HCT116 (cell line): ENCODE measurements around the gene ARID3A. TPM values are rescaled to one million over a fixed set of nuclear protein-coding genes. Genes with fewer than 3 reads are reported as not detected.
"Not testable (repeated sequence)": the region's sequence is repeated elsewhere in the genome, so short reads cannot be mapped to it uniquely, and the experiment has no call there.

Experiments
- ATAC-seq: fragments of 200-7000 bp; cut with Tn5 transposase; 2 replicates; pipeline ENCODE4 v1.9.1; 2020; ENCODE audit warnings: mild to moderate bottlenecking, moderate library complexity
- BruUV-seq: library from RNA; stranded (reverse); fragments of 400-500 nt; replicated peaks from 2 replicates; lab custom pipeline; 2021; lab: Mats Ljungman, UMichigan
- CTCF ChIA-PET: fragments of 300-600 bp; sonication (Branson Sonifier 250); formaldehyde crosslinking; loops from one replicate; lab custom pipeline; 2021; ENCODE audit warnings: antibody characterized with exemption; lab: Charles Lee
- POLR2A ChIA-PET: fragments of 300-600, 350-600 bp; sonication (Branson Sonifier 250); formaldehyde crosslinking; loops from one replicate; lab custom pipeline; 2021; ENCODE audit warnings: antibody characterized with exemption; lab: Charles Lee
- RAD21 ChIA-PET, 2 experiments: fragments of 300-600 bp; sonication (Branson Sonifier 250); formaldehyde crosslinking; loops; one replicate each; lab custom pipeline; 2023; ENCODE audit warnings: low total read pairs in 2 of 2; ENCODE audit not compliant: uncharacterized antibody in 2 of 2, unreplicated experiment in 2 of 2, low non-redundant PET in 1 of 2; lab: Charles Lee
- DNase-seq: peaks from one replicate; pipeline ENCODE4 v3.0.0-alpha.2; 2010; ENCODE audit warnings: low read depth, low spot score
- H2AFZ ChIP-seq: fragments of 200-600 bp; shearing (Covaris generic), sonication (generic); 2 replicates; pipeline ENCODE4 v1.6.1; 2017; ENCODE audit warnings: low read depth, mixed run types, mixed read lengths, antibody characterized with exemption, low read length; ENCODE audit not compliant: poor library complexity, severe bottlenecking
- H3K27ac ChIP-seq: 2 replicates; pipeline ENCODE4 v1.5.1; 2012; ENCODE audit warnings: low read depth, low read length
- H3K27me3 ChIP-seq: fragments of 200-600 bp; sonication (generic); 2 replicates; pipeline ENCODE4 v1.6.1; 2016; ENCODE audit warnings: mixed run types, low read length, mixed read lengths; ENCODE audit not compliant: insufficient read depth
- H3K36me3 ChIP-seq, 2 experiments: fragments of 200-500 bp in 1 of 2; fragments of 200-600 bp in 1 of 2; sonication (Bioruptor generic) in 1 of 2; sonication (generic) in 1 of 2; 2 replicates each; pipeline versions ENCODE4 v1.5.1 to v1.6.1; 2014 to 2016; ENCODE audit warnings: low read length in 2 of 2, inconsistent platforms in 1 of 2, mixed read lengths in 1 of 2, mixed run types in 1 of 2; ENCODE audit not compliant: insufficient read depth in 2 of 2, control insufficient read depth in 1 of 2
- H3K4me1 ChIP-seq, 2 experiments: fragments of 200-600 bp in 1 of 2; sonication (generic) in 1 of 2; 2 replicates each; pipeline versions ENCODE4 v1.5.1 to v1.6.1; 2012 to 2017; ENCODE audit warnings: low read length in 2 of 2, inconsistent platforms in 1 of 2, mild to moderate bottlenecking in 1 of 2, mixed read lengths in 1 of 2, mixed run types in 1 of 2, moderate library complexity in 1 of 2; ENCODE audit not compliant: insufficient read depth in 2 of 2, control insufficient read depth in 1 of 2
- H3K4me2 ChIP-seq: fragments of 200-600 bp; sonication (generic); 2 replicates; pipeline ENCODE4 v1.6.1; 2017; ENCODE audit warnings: mixed run types, low read length, mixed read lengths
- H3K4me3 ChIP-seq, 2 experiments: fragments of 200-600 bp in 1 of 2; sonication (generic) in 1 of 2; replicated peaks in 1 of 2; 2 replicates each; pipeline ENCODE4 v1.5.1; 2011 to 2016; ENCODE audit warnings: low read length in 2 of 2, control low read depth in 1 of 2, low read depth in 1 of 2, mild to moderate bottlenecking in 1 of 2, mixed read lengths in 1 of 2, mixed run types in 1 of 2
- H3K79me2 ChIP-seq: fragments of 200-600 bp; sonication (generic); 2 replicates; pipeline ENCODE4 v1.6.1; 2017; ENCODE audit warnings: mild to moderate bottlenecking, mixed run types, low read length, moderate library complexity, mixed read lengths; ENCODE audit not compliant: insufficient read depth
- H3K9ac ChIP-seq: fragments of 200-600 bp; sonication (generic); 2 replicates; pipeline ENCODE4 v1.6.1; 2016; ENCODE audit warnings: low read length, mixed read lengths
- H3K9me2 ChIP-seq: fragments of 200-600 bp; sonication (generic), shearing (Covaris generic); 2 replicates; pipeline ENCODE4 v1.6.1; 2017; ENCODE audit warnings: mixed run types, mild to moderate bottlenecking, moderate library complexity; ENCODE audit not compliant: insufficient read depth
- H3K9me3 ChIP-seq, 2 experiments: fragments of 200-500 bp in 1 of 2; fragments of 200-600 bp in 1 of 2; sonication (Bioruptor generic) in 1 of 2; sonication (generic) in 1 of 2; 2 replicates each; pipeline ENCODE4 v1.6.1; 2014 to 2017; ENCODE audit warnings: low read length in 2 of 2, mixed read lengths in 2 of 2, inconsistent platforms in 1 of 2, low read depth in 1 of 2, mild to moderate bottlenecking in 1 of 2, mixed run types in 1 of 2, moderate library complexity in 1 of 2; ENCODE audit not compliant: control insufficient read depth in 1 of 2, insufficient read depth in 1 of 2
- H4K20me1 ChIP-seq: fragments of 200-600 bp; sonication (generic), shearing (Covaris generic); 2 replicates; pipeline ENCODE4 v1.6.1; 2017; ENCODE audit warnings: mixed run types, mild to moderate bottlenecking, moderate library complexity; ENCODE audit not compliant: insufficient read depth
- intact Hi-C: fragments of 100-400 bp; cut with micrococcal nuclease; formaldehyde crosslinking; loops from 2 replicates; pipeline ENCODE4 v1.10.0; 2022
- total RNA-seq: library from RNA; stranded (reverse); gene quantifications from one replicate; pipeline ENCODE4 v1.2.1, GENCODE V29; 2021; ENCODE audit not compliant: unreplicated experiment

ARID3A gene
- total RNA-seq, 1 experiment from 2014 or later: 21.8 TPM

- H3K9me3 ChIP-seq, intact Hi-C loops, H4K20me1 ChIP-seq, H3K9me2 ChIP-seq, H3K9ac ChIP-seq, H3K27ac ChIP-seq, BruUV-seq, H3K4me3 ChIP-seq, RAD21 ChIA-PET, H3K4me1 ChIP-seq, DNase-seq, H3K79me2 ChIP-seq, CTCF ChIA-PET, H3K4me2 ChIP-seq, ATAC-seq, H2AFZ ChIP-seq, H3K27me3 ChIP-seq: not testable (repeated sequence)
- POLR2A ChIA-PET: interaction anchor here (0.7 to 1.6 kb wide), 4 partner anchors 15 to 143 kb away, joined by 3 to 5 read pairs (median 4); partner anchors contain the start of genes RNU6-2 and RNU6-9
- H3K36me3 ChIP-seq: peaks cover 0 to 13% of the 10 kb centered on the region in 2 experiments; a peak in 1 of 4 replicates
Measured at GRCh38 chr19:877992-878660, 47.7 kb upstream of the ARID3A start.

GRCh38 chr19:878751-879561, 46.9 kb upstream of the ARID3A start:
- H3K9ac ChIP-seq, H4K20me1 ChIP-seq, H3K9me2 ChIP-seq, H3K79me2 ChIP-seq, BruUV-seq, intact Hi-C loops, CTCF ChIA-PET, ATAC-seq, H3K4me3 ChIP-seq, H3K27me3 ChIP-seq, H3K9me3 ChIP-seq, DNase-seq, H3K4me2 ChIP-seq, H2AFZ ChIP-seq, H3K27ac ChIP-seq: not testable (repeated sequence)
- Histone ChIP-seq H3K4me1 (peaks cover 8 to 11% of the 10 kb centered on the region in 2 experiments), H3K36me3 (peaks cover 0 to 13% of the 10 kb centered on the region in 2 experiments; a peak in 1 of 4 replicates)
- RAD21 ChIA-PET: interaction anchor here in 1 of 2 experiments (0.7 kb wide), 1 partner anchor 140 kb away, joined by 5 read pairs; no protein-coding TSS in a partner anchor
- POLR2A ChIA-PET: interaction anchor here (0.6 to 1.6 kb wide), 5 partner anchors 19 to 351 kb away, joined by 3 to 5 read pairs (median 4); partner anchors contain the start of genes BSG and RNU6-2
